ENCODE results near the gene CIITA. TPM values are rescaled to one million over a fixed set of nuclear protein-coding genes. Genes with fewer than 3 reads are reported as not detected.

CIITA gene
- total RNA-seq, 1 experiment from 2014 or later: 0.26 TPM

GRCh38 chr16:10856042-10856441 lies 21.0 kb upstream of the CIITA start:
- H3K36me3 Mint-ChIP-seq: no peaks in the 10 kb centered on the region
- TF ChIP-seq ZNF423 (CRISPR knock-in tag; IDR thresholded peaks at IDR 0.05) (no peak), OVOL2 (CRISPR knock-in tag; IDR thresholded peaks at IDR 0.05; ENCODE audit: borderline replicate concordance) (no peak), ZNF138 (CRISPR knock-in tag; conservative IDR thresholded peaks at IDR 0.05) (no peak), AR (CRISPR knock-in tag; IDR thresholded peaks at IDR 0.05) (no peak), ELF4 (CRISPR knock-in tag; IDR thresholded peaks at IDR 0.05; ENCODE audit: low read depth) (no peak)
- POLR2A ChIA-PET: no interaction called here
- no peaks in the 10 kb centered on the region; the same call in 1 of the 2 replicates for H3K27me3 Mint-ChIP-seq (ENCODE audit: low read depth)
- ATAC-seq (no peak), DNase-seq (ENCODE audit: low spot score) (no peak)
- no peak overlapping the region for H3K4me3 Mint-ChIP-seq
- H3K27ac Mint-ChIP-seq: no peak overlapping the region
- H3K4me1 Mint-ChIP-seq: no peaks in the 10 kb centered on the region
- peaks cover 13% of the 10 kb centered on the region for H3K9me3 Mint-ChIP-seq
- CTCF ChIA-PET: no interaction called here

- H3K9me3 Mint-ChIP-seq: peaks cover 13% of the 10 kb centered on the region
- no peak overlapping the region for H3K4me3 Mint-ChIP-seq
- CTCF ChIA-PET: interaction anchor here (0.6 to 1.5 kb wide), 2 partner anchors 12 to 61 kb away, joined by 4 to 6 read pairs; no protein-coding TSS in a partner anchor
- no peak for ATAC-seq
- DNase-seq (ENCODE audit: low spot score): no peak
- H3K27ac Mint-ChIP-seq: no peak overlapping the region
- H3K27me3 Mint-ChIP-seq (ENCODE audit: low read depth): no peaks in the 10 kb centered on the region; the same call in 1 of the 2 replicates
- POLR2A ChIA-PET: no interaction called here
- no peaks in the 10 kb centered on the region for H3K36me3 Mint-ChIP-seq
- H3K4me1 Mint-ChIP-seq: no peaks in the 10 kb centered on the region
- TF ChIP-seq ZNF423 (CRISPR knock-in tag; IDR thresholded peaks at IDR 0.05) (no peak), JAZF1 (CRISPR knock-in tag; IDR thresholded peaks at IDR 0.05) (no peak), ETV6 (CRISPR knock-in tag; IDR thresholded peaks at IDR 0.05) (no peak), CBFB (CRISPR knock-in tag; IDR thresholded peaks at IDR 0.05; ENCODE audit: low read depth) (no peak), AR (CRISPR knock-in tag; IDR thresholded peaks at IDR 0.05) (no peak), ZNF512 (CRISPR knock-in tag; IDR thresholded peaks at IDR 0.05; ENCODE audit: borderline replicate concordance) (no peak), ZMAT4 (CRISPR knock-in tag; IDR thresholded peaks at IDR 0.05) (no peak), ZNF263 (CRISPR knock-in tag; IDR thresholded peaks at IDR 0.05; ENCODE audit: low read depth) (no peak), ERG (CRISPR knock-in tag; IDR thresholded peaks at IDR 0.05) (no peak), TEAD1 (CRISPR knock-in tag; IDR thresholded peaks at IDR 0.05) (no peak), KAT7 (CRISPR knock-in tag; IDR thresholded peaks at IDR 0.05; ENCODE audit: borderline replicate concordance) (no peak), NR3C1 (CRISPR knock-in tag; conservative IDR thresholded peaks at IDR 0.05; ENCODE audit: low read depth) (no peak), PRRX2 (CRISPR knock-in tag; IDR thresholded peaks at IDR 0.05) (no peak), ZNF121 (CRISPR knock-in tag; IDR thresholded peaks at IDR 0.05) (no peak), AFF4 (CRISPR knock-in tag; IDR thresholded peaks at IDR 0.05; ENCODE audit: borderline replicate concordance) (no peak), RORB (CRISPR knock-in tag; IDR thresholded peaks at IDR 0.05) (no peak), ZNF138 (CRISPR knock-in tag; conservative IDR thresholded peaks at IDR 0.05) (no peak)
Observed at GRCh38 chr16:10858203-10858602, 18.8 kb upstream of the CIITA start.
